Endothelial cell of umbilical vein (primary cell): Measurements from ENCODE around the gene LRCOL1. TPM values are rescaled to one million over a fixed set of nuclear protein-coding genes. Genes with fewer than 3 reads are reported as not detected.

ENCODE experiments used
- BruUV-seq: library from RNA; stranded (reverse); fragments of 400-500 nt; replicated peaks from 2 replicates; lab custom pipeline; 2021; lab: Mats Ljungman, UMichigan
- CTCF ChIA-PET: fragments of 300-600, 350-600 bp; sonication (Branson Sonifier 250); formaldehyde crosslinking; loops from one replicate; lab custom pipeline; 2021; ENCODE audit warnings: antibody characterized with exemption, inconsistent platforms; lab: Charles Lee
- POLR2A ChIA-PET: fragments of 300-600, 350-600 bp; sonication (Branson Sonifier 250); formaldehyde crosslinking; loops from one replicate; lab custom pipeline; 2021; ENCODE audit warnings: antibody characterized with exemption, inconsistent platforms; lab: Charles Lee
- DNase-seq: peaks from one replicate; pipeline ENCODE4 v3.0.0-alpha.2; 2011; ENCODE audit warnings: low read depth, low spot score
- FAIRE-seq: peaks from 2 replicates; lab custom pipeline; 2011; peaks lifted over from hg19 to GRCh38; lab: Jason Lieb, UNC
- H2AFZ ChIP-seq: 2 replicates; pipeline ENCODE4 v1.6.0; 2012; ENCODE audit warnings: low read depth, low read length, control low read depth, inconsistent platforms
- H3K27ac ChIP-seq: 2 replicates; pipeline ENCODE4 v1.5.1; 2011; ENCODE audit warnings: low read depth, mild to moderate bottlenecking, control low read depth, low read length, moderate library complexity; ENCODE audit not compliant: insufficient read depth
- H3K27me3 ChIP-seq, 2 experiments: 2 replicates each; pipeline versions ENCODE4 v1.6.0 to v1.6.1; 2011; ENCODE audit warnings: low read length in 2 of 2, mixed read lengths in 1 of 2; ENCODE audit not compliant: control insufficient read depth in 2 of 2, insufficient read depth in 2 of 2
- H3K36me3 ChIP-seq, 2 experiments: 2 replicates in 1 of 2; 3 replicates in 1 of 2; pipeline ENCODE4 v1.5.1; 2011; ENCODE audit warnings: low read length in 2 of 2, mild to moderate bottlenecking in 1 of 2, moderate library complexity in 1 of 2; ENCODE audit not compliant: control insufficient read depth in 2 of 2, insufficient read depth in 2 of 2; ENCODE audit errors: extremely low read depth in 1 of 2
- H3K4me1 ChIP-seq: 3 replicates; pipeline ENCODE4 v1.5.1; 2011; ENCODE audit warnings: mild to moderate bottlenecking, low read length; ENCODE audit not compliant: control insufficient read depth, insufficient read depth; ENCODE audit errors: extremely low read depth
- H3K4me2 ChIP-seq: 2 replicates; pipeline ENCODE4 v1.6.1; 2011; ENCODE audit warnings: low read length, control low read depth, mixed read lengths; ENCODE audit not compliant: insufficient read depth
- H3K4me3 ChIP-seq, 3 experiments: fragments of 200-600 bp in 1 of 3; sonication (generic), shearing (Covaris generic) in 1 of 3; replicated peaks in 1 of 3; 2 replicates each; pipeline ENCODE4 v1.5.1; 2011 to 2016; ENCODE audit warnings: control low read depth in 3 of 3, low read length in 3 of 3, mild to moderate bottlenecking in 2 of 3, inconsistent platforms in 1 of 3, low read depth in 1 of 3, moderate library complexity in 1 of 3; ENCODE audit not compliant: insufficient read depth in 1 of 3
- H3K79me2 ChIP-seq: 2 replicates; pipeline ENCODE4 v1.6.0; 2012; ENCODE audit warnings: low read length, inconsistent platforms; ENCODE audit not compliant: control insufficient read depth, insufficient read depth
- H3K9ac ChIP-seq: replicated peaks from 2 replicates; pipeline ENCODE3; 2011; ENCODE audit warnings: low read length, control low read depth; ENCODE audit not compliant: insufficient read depth; ENCODE audit errors: extremely low read depth
- H3K9me1 ChIP-seq: replicated peaks from 3 replicates; pipeline ENCODE4 v1.6.0; 2011; ENCODE audit warnings: mild to moderate bottlenecking, low read length; ENCODE audit not compliant: control insufficient read depth, insufficient read depth; ENCODE audit errors: extremely low read depth
- H3K9me3 ChIP-seq: replicated peaks from 2 replicates; pipeline ENCODE4 v1.5.1; 2012; ENCODE audit warnings: low read length, inconsistent platforms; ENCODE audit not compliant: control insufficient read depth, insufficient read depth
- H4K20me1 ChIP-seq: replicated peaks from 2 replicates; pipeline ENCODE3; 2011; ENCODE audit warnings: mild to moderate bottlenecking, low read length; ENCODE audit not compliant: control insufficient read depth, insufficient read depth; ENCODE audit errors: extremely low read depth
- CTCF ChIP-seq, 2 donors: IDR thresholded peaks; 1 replicate in 1 of 2; 2 replicates in 1 of 2; pipeline ENCODE4 v1.5.1; 2011; ENCODE audit warnings: low read length in 2 of 2, mild to moderate bottlenecking in 2 of 2, moderate library complexity in 2 of 2, control low read depth in 1 of 2, inconsistent platforms in 1 of 2, low read depth in 1 of 2; ENCODE audit not compliant: insufficient read depth in 1 of 2; ENCODE audit errors: extremely low read depth in 1 of 2
- EZH2 ChIP-seq: IDR thresholded peaks from 2 replicates; pipeline ENCODE4 v1.6.1; 2012; ENCODE audit warnings: borderline replicate concordance, low read depth, mild to moderate bottlenecking, moderate library complexity, low read length, inconsistent platforms; ENCODE audit not compliant: severe bottlenecking
- FOS ChIP-seq: IDR thresholded peaks from 2 replicates; pipeline ENCODE4 v1.6.1; 2011; ENCODE audit warnings: mild to moderate bottlenecking, low read length, moderate library complexity, borderline replicate concordance; ENCODE audit not compliant: insufficient read depth
- GATA2 ChIP-seq: IDR thresholded peaks from 2 replicates; pipeline ENCODE4 v1.7.0; 2011; ENCODE audit warnings: low read depth, mild to moderate bottlenecking, moderate library complexity, mixed read lengths, low read length; ENCODE audit not compliant: insufficient read length, insufficient read depth
- JUN ChIP-seq: IDR thresholded peaks from 2 replicates; pipeline ENCODE4 v1.6.1; 2011; ENCODE audit warnings: borderline replicate concordance, low read depth; ENCODE audit not compliant: insufficient read length, insufficient read depth
- MAX ChIP-seq: IDR thresholded peaks from 2 replicates; pipeline ENCODE4 v1.6.1; 2011; ENCODE audit not compliant: insufficient read depth, insufficient read length
- MYC ChIP-seq: IDR thresholded peaks from one replicate; pipeline ENCODE4 v1.6.1; 2011; ENCODE audit warnings: mild to moderate bottlenecking, low read depth, low read length
- POLR2A ChIP-seq: IDR thresholded peaks from 2 replicates; pipeline ENCODE4 v1.6.1; 2012; ENCODE audit warnings: low read depth, mild to moderate bottlenecking, control low read depth, low read length
- POLR2AphosphoS5 ChIP-seq: IDR thresholded peaks from 2 replicates; pipeline ENCODE4 v1.6.1; 2012; ENCODE audit warnings: low read depth, mild to moderate bottlenecking, control low read depth, low read length, moderate library complexity; ENCODE audit not compliant: insufficient read depth
- dilution Hi-C: fragments of 300-500 bp; cut with MboI; formaldehyde crosslinking; loops from one replicate; pipeline ENCODE4 v1.15.0; 2019; ENCODE audit warnings: low sequenced_read_pairs; ENCODE audit not compliant: extremely low pct_ligation_motif_present
- intact Hi-C: fragments of 100-400 bp; cut with micrococcal nuclease; formaldehyde crosslinking; loops from one replicate; pipeline ENCODE4 v1.10.0; 2022
- polyA plus RNA-seq, 4 experiments: library from polyadenylated mRNA; depleted of rRNA in 3 of 4; stranded (reverse) in 3 of 4; unstranded in 1 of 4; fragments of >200 nt; gene quantifications; 2 replicates each; pipeline versions ENCODE4 v1.2.1 to v1.2.3, GENCODE V29; 2011 to 2012; ENCODE audit warnings: missing spikeins in 1 of 4
- total RNA-seq: library from RNA; stranded (reverse); gene quantifications from 2 replicates; pipeline ENCODE4 v1.2.3, GENCODE V29; 2021

LRCOL1 gene
- total and polyA plus RNA-seq, 2 donors (not counting 3 experiments of a cell fraction or from before 2014, with no cell fraction given): 1.2 to 1.5 TPM

GRCh38 chr12:132580701-132581292, 29.6 kb downstream of the LRCOL1 start:
- FAIRE-seq: no peak
- CTCF ChIA-PET: interaction anchor here (1.0 kb wide), 2 partner anchors 14 to 34 kb away, joined by 3 read pairs; no protein-coding TSS in a partner anchor

More at GRCh38 chr12:132580701-132581292, 29.6 kb downstream of the LRCOL1 start:
- intact Hi-C loops: no loop called here
- H4K20me1 ChIP-seq: no peaks in the 10 kb centered on the region
- TF ChIP-seq MAX: no peak
- no peak for TF ChIP-seq FOS
- TF ChIP-seq MYC: no peak
- TF ChIP-seq JUN: no peak
- TF ChIP-seq POLR2AphosphoS5: no peak
- TF ChIP-seq GATA2: no peak
- no peak for TF ChIP-seq POLR2A
- TF ChIP-seq CTCF (IDR thresholded peaks at IDR 0.05; ENCODE audit: extremely low read depth in 1 of 2, insufficient read depth in 1 of 2, low read depth in 1 of 2, low read length in 2 of 2): no peak
- TF ChIP-seq EZH2: no peak
- H3K4me2 ChIP-seq: no peak overlapping the region
- dilution Hi-C loops: no loop called here
- H3K27ac ChIP-seq: no peak overlapping the region
- no peaks in the 10 kb centered on the region for H3K79me2 ChIP-seq
- DNase-seq: no peak
- no peak overlapping the region for H2AFZ ChIP-seq
- no peak overlapping the region for H3K9ac ChIP-seq
- H3K4me3 ChIP-seq: no peak overlapping the region
- POLR2A ChIA-PET: no interaction called here
- no peaks in the 10 kb centered on the region for H3K9me1 ChIP-seq
- no peaks in the 10 kb centered on the region for H3K4me1 ChIP-seq
- BruUV-seq: no TSS peak
- H3K36me3 ChIP-seq: peaks cover 0 to 16% of the 10 kb centered on the region in 2 experiments
- no peaks in the 10 kb centered on the region for H3K9me3 ChIP-seq
- peaks cover 0 to 5% of the 10 kb centered on the region in 2 experiments for H3K27me3 ChIP-seq
